Activated CD8-positive, alpha-beta T cell treated with anti-CD3 and anti-CD28 coated beads for 36 hours (primary cell): ENCODE results near the gene LDLR. TPM values are rescaled to one million over a fixed set of nuclear protein-coding genes. Genes with fewer than 3 reads are reported as not detected.
"Not testable (repeated sequence)": the region's sequence is repeated elsewhere in the genome, so short reads cannot be mapped to it uniquely, and the experiment has no call there.

Experiments
- ATAC-seq: fragments of 200-7000 bp; cut with Tn5 transposase; one replicate; pipeline ENCODE4 v1.10.0; 2021; ENCODE audit warnings: mild to moderate bottlenecking, moderate library complexity
- CTCF ChIA-PET: fragments of 350-600 bp; sonication (Branson Sonifier 250); formaldehyde crosslinking; loops from one replicate; lab custom pipeline; 2021; ENCODE audit warnings: antibody characterized with exemption; lab: Charles Lee
- POLR2A ChIA-PET: fragments of 350-600 bp; sonication (Branson Sonifier 250); formaldehyde crosslinking; loops from one replicate; lab custom pipeline; 2021; ENCODE audit warnings: antibody characterized with exemption; lab: Charles Lee
- DNase-seq: peaks from one replicate; pipeline ENCODE4 v3.0.0-alpha.2; 2020
- H3K27ac Mint-ChIP-seq: one replicate; pipeline ENCODE4 v1.8.0; 2021; ENCODE audit warnings: mild to moderate bottlenecking, mixed read lengths
- H3K27me3 Mint-ChIP-seq: one replicate; pipeline ENCODE4 v1.8.0; 2021; ENCODE audit warnings: mixed read lengths
- H3K36me3 Mint-ChIP-seq: one replicate; pipeline ENCODE4 v1.8.0; 2021; ENCODE audit warnings: low read depth, mixed read lengths
- H3K4me1 Mint-ChIP-seq: one replicate; pipeline ENCODE4 v1.8.0; 2021; ENCODE audit warnings: low read depth, mixed read lengths
- H3K4me3 Mint-ChIP-seq: one replicate; pipeline ENCODE4 v1.8.0; 2021; ENCODE audit warnings: mild to moderate bottlenecking, moderate library complexity, mixed read lengths
- H3K9me3 Mint-ChIP-seq: one replicate; pipeline ENCODE4 v1.8.0; 2021; ENCODE audit warnings: mixed read lengths
- intact Hi-C: fragments of 100-400 bp; cut with micrococcal nuclease; formaldehyde crosslinking; loops from one replicate; pipeline ENCODE4 v1.10.0; 2022
- total RNA-seq, 2 experiments: library from RNA; stranded (reverse); gene quantifications; one replicate each; pipeline ENCODE4 v1.2.3, GENCODE V29; 2021
- TF ChIP-seq, protein P1 (sequence below): fragments of 200-600 bp; IDR thresholded peaks from one replicate; pipeline ENCODE4 v1.8.0; 2022; ENCODE audit warnings: antibody characterized with exemption, mild to moderate bottlenecking

Gene LDLR
- total RNA-seq, 2 experiments from 2014 or later = 54.7 to 56.5 TPM

DNA sequence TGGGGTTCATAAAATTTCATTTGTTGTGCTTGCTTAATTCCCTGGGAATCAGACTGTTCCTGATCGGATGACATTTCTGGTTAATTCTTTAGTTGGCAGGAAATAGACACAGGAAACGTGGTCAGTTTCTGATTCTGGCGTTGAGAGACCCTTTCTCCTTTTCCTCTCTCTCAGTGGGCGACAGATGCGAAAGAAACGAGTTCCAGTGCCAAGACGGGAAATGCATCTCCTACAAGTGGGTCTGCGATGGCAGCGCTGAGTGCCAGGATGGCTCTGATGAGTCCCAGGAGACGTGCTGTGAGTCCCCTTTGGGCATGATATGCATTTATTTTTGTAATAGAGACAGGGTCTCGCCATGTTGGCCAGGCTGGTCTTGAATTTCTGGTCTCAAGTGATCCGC is 10.8 kb downstream of the LDLR start:
- H3K27ac Mint-ChIP-seq = peak overlapping the region; percentile 41
- DNase-seq = no peak
- intact Hi-C loops = no loop called here
- POLR2A ChIA-PET = interaction anchor here (1.1 to 1.2 kb wide), 2 partner anchors 16 to 56 kb away, joined by 4 read pairs; partner anchors contain the start of gene SPC24
- CTCF ChIA-PET = interaction anchor here (0.8 to 1.8 kb wide), 2 partner anchors 26 to 64 kb away, joined by 3 to 10 read pairs; no protein-coding TSS in a partner anchor
- no peak overlapping the region for H3K4me3 Mint-ChIP-seq
- TF ChIP-seq, protein P1, sequence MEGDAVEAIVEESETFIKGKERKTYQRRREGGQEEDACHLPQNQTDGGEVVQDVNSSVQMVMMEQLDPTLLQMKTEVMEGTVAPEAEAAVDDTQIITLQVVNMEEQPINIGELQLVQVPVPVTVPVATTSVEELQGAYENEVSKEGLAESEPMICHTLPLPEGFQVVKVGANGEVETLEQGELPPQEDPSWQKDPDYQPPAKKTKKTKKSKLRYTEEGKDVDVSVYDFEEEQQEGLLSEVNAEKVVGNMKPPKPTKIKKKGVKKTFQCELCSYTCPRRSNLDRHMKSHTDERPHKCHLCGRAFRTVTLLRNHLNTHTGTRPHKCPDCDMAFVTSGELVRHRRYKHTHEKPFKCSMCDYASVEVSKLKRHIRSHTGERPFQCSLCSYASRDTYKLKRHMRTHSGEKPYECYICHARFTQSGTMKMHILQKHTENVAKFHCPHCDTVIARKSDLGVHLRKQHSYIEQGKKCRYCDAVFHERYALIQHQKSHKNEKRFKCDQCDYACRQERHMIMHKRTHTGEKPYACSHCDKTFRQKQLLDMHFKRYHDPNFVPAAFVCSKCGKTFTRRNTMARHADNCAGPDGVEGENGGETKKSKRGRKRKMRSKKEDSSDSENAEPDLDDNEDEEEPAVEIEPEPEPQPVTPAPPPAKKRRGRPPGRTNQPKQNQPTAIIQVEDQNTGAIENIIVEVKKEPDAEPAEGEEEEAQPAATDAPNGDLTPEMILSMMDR = no peak
- peaks cover 24% of the 10 kb centered on the region for H3K4me1 Mint-ChIP-seq
- peaks cover 2% of the 10 kb centered on the region for H3K9me3 Mint-ChIP-seq
- no peak for ATAC-seq
- H3K27me3 Mint-ChIP-seq = no peaks in the 10 kb centered on the region
- peaks cover 70% of the 10 kb centered on the region for H3K36me3 Mint-ChIP-seq

DNA sequence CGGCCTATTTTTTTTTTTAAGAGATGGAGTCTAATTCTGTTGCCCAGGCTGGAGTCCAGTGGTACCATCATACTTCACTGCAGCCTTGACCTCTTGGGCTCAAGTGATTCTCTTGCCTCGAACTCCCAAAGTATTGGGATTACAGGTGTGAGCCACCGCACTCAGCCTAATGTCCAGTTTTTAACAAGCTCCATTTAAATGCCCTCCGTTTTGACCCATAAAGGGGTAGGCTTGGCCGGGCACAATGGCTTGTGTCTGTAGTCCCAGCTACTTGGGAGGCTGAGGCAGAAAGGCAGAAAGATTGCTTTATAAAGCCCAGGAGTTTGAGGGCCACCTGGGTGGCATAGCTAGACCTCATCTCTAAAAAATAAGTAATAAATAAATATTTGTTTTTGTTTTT is 11.8 kb downstream of the LDLR start:
- TF ChIP-seq, protein P1 = no peak
- ChIA-PET CTCF (interaction anchor here (0.8 to 1.8 kb wide), 2 partner anchors 25 to 65 kb away, joined by 3 to 10 read pairs; no protein-coding TSS in a partner anchor), POLR2A (interaction anchor here (0.7 to 1.2 kb wide), 3 partner anchors 11 to 55 kb away, joined by 3 to 4 read pairs (median 4); partner anchors contain the start of gene SPC24)
- ATAC-seq (no peak), DNase-seq (no peak)
- Mint-ChIP-seq H3K36me3 (peaks cover 71% of the 10 kb centered on the region), H3K9me3 (peaks cover 2% of the 10 kb centered on the region), H3K4me1 (peaks cover 17% of the 10 kb centered on the region), H3K27me3 (no peaks in the 10 kb centered on the region), H3K27ac (no peak overlapping the region), H3K4me3 (no peak overlapping the region)
- intact Hi-C loops = no loop called here

DNA sequence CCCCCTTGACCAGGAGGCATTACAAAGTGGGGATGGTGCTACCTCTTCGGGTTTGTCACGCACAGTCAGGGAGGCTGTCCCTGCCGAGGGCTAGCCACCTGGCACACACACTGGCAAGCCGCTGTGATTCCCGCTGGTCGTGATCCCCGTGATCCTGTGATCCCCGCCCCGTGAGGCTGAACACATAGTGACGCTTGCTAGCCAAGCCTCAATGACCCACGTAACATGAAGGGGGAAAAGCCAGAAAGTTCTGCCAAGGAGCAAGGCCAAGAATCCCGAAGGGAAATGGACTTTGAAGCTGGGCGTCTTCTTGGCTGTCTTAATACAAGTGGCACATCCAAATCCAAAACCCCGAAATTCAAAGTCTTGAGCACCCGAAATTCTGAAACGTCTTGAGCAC is 13.7 kb downstream of the LDLR start:
- POLR2A ChIA-PET = interaction anchor here (0.5 to 1.0 kb wide), 2 partner anchors 8 to 21 kb away, joined by 3 to 5 read pairs; no protein-coding TSS in a partner anchor
- intact Hi-C loops = no loop called here
- peaks cover 64% of the 10 kb centered on the region for H3K36me3 Mint-ChIP-seq
- CTCF ChIA-PET = interaction anchor here (1.2 kb wide), 1 partner anchor 23 kb away, joined by 5 read pairs; no protein-coding TSS in a partner anchor
- no peaks in the 10 kb centered on the region for H3K9me3 Mint-ChIP-seq
- no peak for ATAC-seq
- no peaks in the 10 kb centered on the region for H3K27me3 Mint-ChIP-seq
- H3K27ac Mint-ChIP-seq = no peak overlapping the region
- TF ChIP-seq, protein P1 = no peak
- no peak overlapping the region for H3K4me3 Mint-ChIP-seq
- DNase-seq = no peak
- peaks cover 6% of the 10 kb centered on the region for H3K4me1 Mint-ChIP-seq

DNA sequence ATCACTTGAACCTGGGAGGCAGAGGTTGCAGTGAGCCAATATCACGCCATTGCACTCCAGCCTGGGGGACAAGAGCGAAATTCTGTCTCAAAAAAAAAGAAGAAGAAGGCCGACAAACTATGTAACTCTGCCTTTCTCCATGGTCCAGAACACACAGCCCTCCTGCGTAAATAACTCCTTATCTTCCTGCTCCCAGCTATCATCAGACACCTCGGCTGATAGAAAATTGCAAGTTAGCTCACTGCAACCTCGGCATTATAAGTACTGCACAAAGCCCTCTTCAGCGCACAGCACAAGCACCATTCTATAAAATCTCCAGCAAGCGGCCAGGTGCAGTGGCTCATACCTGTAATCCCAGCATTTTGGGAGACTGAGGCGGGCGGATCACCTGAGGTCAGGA is 14.4 kb downstream of the LDLR start:
- H3K27ac Mint-ChIP-seq, CTCF ChIA-PET, H3K27me3 Mint-ChIP-seq, H3K4me1 Mint-ChIP-seq, H3K9me3 Mint-ChIP-seq, intact Hi-C loops, ATAC-seq, H3K4me3 Mint-ChIP-seq, DNase-seq: not testable (repeated sequence)
- POLR2A ChIA-PET = interaction anchor here (0.5 to 4.7 kb wide), 4 partner anchors 8 to 20 kb away, joined by 3 to 20 read pairs (median 4); no protein-coding TSS in a partner anchor
- H3K36me3 Mint-ChIP-seq = peaks cover 62% of the 10 kb centered on the region

DNA sequence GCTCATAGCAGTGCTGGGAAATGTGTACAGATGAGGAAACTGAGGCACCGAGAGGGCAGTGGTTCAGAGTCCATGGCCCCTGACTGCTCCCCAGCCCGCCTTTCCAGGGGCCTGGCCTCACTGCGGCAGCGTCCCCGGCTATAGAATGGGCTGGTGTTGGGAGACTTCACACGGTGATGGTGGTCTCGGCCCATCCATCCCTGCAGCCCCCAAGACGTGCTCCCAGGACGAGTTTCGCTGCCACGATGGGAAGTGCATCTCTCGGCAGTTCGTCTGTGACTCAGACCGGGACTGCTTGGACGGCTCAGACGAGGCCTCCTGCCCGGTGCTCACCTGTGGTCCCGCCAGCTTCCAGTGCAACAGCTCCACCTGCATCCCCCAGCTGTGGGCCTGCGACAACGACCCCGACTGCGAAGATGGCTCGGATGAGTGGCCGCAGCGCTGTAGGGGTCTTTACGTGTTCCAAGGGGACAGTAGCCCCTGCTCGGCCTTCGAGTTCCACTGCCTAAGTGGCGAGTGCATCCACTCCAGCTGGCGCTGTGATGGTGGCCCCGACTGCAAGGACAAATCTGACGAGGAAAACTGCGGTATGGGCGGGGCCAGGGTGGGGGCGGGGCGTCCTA is 15.9 kb downstream of the LDLR start:
- Mint-ChIP-seq H3K9me3 (no peaks in the 10 kb centered on the region), H3K27me3 (no peaks in the 10 kb centered on the region), H3K4me1 (peaks cover under 1% of the 10 kb centered on the region), H3K4me3 (no peak overlapping the region), H3K27ac (no peak overlapping the region), H3K36me3 (peaks cover 56% of the 10 kb centered on the region)
- intact Hi-C loops = no loop called here
- CTCF ChIA-PET = interaction anchor here (2.1 kb wide), 1 partner anchor 21 kb away, joined by 10 read pairs; no protein-coding TSS in a partner anchor
- POLR2A ChIA-PET = interaction anchor here (0.6 to 4.7 kb wide), 6 partner anchors 9 to 268 kb away, joined by 3 to 20 read pairs (median 4); no protein-coding TSS in a partner anchor
- no peak for DNase-seq
- TF ChIP-seq, protein P1 = no peak
- no peak for ATAC-seq
